Stomach (tissue), 4 donors: ENCODE data around the gene ATP9B.

ENCODE experiments used
- CTCF ChIP-seq, 7 experiments: fragments of 450-650 bp in 4 of 7; fragments of 200-600 bp in 3 of 7; sonication (generic) in 3 of 7; IDR thresholded peaks; one replicate each; pipeline ENCODE4 v1.5.1; 2016 to 2019; ENCODE audit warnings: antibody characterized with exemption in 7 of 7, control low read depth in 2 of 7, mild to moderate bottlenecking in 1 of 7
- EP300 ChIP-seq: sonication (generic); formaldehyde crosslinking; IDR thresholded peaks from one replicate; pipeline ENCODE4 v1.6.1; 2017; ENCODE audit warnings: antibody characterized with exemption
- POLR2A ChIP-seq, 4 donors: fragments of 450-650 bp; IDR thresholded peaks; one replicate each; pipeline ENCODE4 v1.6.1; 2016; ENCODE audit warnings: antibody characterized with exemption in 4 of 4, control low read depth in 2 of 4, mild to moderate bottlenecking in 1 of 4, moderate library complexity in 1 of 4

GRCh38 chr18:79299272-79299671, 230.1 kb downstream of the ATP9B start:
- TF ChIP-seq POLR2A (IDR thresholded peaks at IDR 0.05) (no peak), CTCF (IDR thresholded peaks at IDR 0.05) (no peak), EP300 (no peak)
